Measurements from ENCODE around the gene NUP43. TPM values are rescaled to one million over a fixed set of nuclear protein-coding genes. Genes with fewer than 3 reads are reported as not detected.

The NUP43 gene
- total RNA-seq, 1 donor from 2014 or later = 70.8 TPM

DNA sequence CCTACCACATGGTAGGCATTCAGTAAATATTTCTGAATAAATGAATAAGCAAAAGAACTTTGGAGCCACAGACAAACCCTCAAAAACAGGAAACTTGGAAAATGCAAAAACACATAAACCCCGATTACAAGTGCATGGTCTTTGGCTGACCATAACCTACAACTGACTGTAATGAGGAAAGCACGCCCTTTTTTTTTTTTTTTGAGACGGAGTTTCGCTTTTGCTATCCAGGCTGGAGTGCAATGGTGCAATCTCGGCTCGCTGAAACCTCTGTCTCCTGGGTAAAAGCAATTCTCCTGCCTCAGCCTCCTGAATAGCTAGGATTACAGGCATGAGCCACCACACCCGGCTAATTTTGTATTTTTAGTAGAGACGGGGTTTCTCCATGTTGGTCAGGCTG, 16.5 kb downstream of the NUP43 start:
- intact Hi-C loops (cut with micrococcal nuclease) = loop anchor here (10.0 kb wide), 1 partner anchor 195 kb away; the partner anchor contains the start of gene RAET1G
- DNase-seq (ENCODE audit: low spot score) = no peak
- Mint-ChIP-seq H3K4me1 (ENCODE audit: low read depth) (peaks cover 17% of the 10 kb centered on the region), H3K27me3 (ENCODE audit: low read depth) (no peaks in the 10 kb centered on the region), H3K27ac (no peak overlapping the region), H3K4me3 (ENCODE audit: low read depth) (no peak overlapping the region), H3K9me3 (no peaks in the 10 kb centered on the region), H3K36me3 (ENCODE audit: low read depth) (peaks cover 61% of the 10 kb centered on the region)

DNA sequence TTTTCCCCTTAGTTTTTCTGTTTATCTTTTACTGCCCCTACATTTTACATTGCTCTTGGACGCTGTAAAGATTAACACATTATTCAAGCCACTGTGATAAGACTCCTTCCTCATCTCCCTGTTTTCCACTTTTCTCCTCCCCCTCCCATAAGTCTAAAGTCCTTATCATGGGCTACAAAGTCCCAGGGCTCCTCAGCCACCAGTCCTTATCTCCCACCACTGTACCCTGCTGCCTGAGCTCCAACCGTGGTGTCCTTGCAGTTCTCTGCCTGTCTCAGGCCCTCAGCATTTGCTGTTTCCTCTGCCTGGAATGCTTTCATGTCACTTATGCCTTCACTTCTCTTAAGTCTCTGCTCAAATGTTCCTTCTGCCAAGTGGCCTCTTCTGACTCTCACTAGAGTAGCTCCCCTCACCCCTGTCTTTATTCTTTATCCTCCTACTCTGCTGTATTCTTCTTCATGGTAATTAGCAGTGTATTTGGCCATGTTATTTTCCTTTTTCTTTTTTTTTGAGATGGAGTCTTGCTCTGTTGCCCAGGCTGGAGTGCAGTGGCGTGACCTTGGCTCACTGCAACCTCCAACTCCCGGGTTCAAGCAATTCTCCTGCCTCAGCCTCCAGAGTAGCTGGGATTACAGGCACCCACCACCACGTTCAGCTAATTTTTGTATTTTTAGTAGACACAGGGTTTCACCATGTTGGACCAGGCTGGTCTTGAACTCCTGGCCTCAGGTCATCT, 17.7 kb downstream of the NUP43 start:
- H3K4me1 Mint-ChIP-seq (ENCODE audit: low read depth) = peaks cover 19% of the 10 kb centered on the region
- peak overlapping the region; percentile 58 for H3K27ac Mint-ChIP-seq
- H3K9me3 Mint-ChIP-seq = no peaks in the 10 kb centered on the region
- no peaks in the 10 kb centered on the region for H3K27me3 Mint-ChIP-seq (ENCODE audit: low read depth)
- intact Hi-C loops (cut with micrococcal nuclease) = loop anchor here (10.0 kb wide), 1 partner anchor 196 kb away; the partner anchor contains the start of gene RAET1G
- peaks cover 64% of the 10 kb centered on the region for H3K36me3 Mint-ChIP-seq (ENCODE audit: low read depth)
- H3K4me3 Mint-ChIP-seq (ENCODE audit: low read depth) = peak overlapping the region; percentile 45
- DNase-seq (ENCODE audit: low spot score) = no peak

DNA sequence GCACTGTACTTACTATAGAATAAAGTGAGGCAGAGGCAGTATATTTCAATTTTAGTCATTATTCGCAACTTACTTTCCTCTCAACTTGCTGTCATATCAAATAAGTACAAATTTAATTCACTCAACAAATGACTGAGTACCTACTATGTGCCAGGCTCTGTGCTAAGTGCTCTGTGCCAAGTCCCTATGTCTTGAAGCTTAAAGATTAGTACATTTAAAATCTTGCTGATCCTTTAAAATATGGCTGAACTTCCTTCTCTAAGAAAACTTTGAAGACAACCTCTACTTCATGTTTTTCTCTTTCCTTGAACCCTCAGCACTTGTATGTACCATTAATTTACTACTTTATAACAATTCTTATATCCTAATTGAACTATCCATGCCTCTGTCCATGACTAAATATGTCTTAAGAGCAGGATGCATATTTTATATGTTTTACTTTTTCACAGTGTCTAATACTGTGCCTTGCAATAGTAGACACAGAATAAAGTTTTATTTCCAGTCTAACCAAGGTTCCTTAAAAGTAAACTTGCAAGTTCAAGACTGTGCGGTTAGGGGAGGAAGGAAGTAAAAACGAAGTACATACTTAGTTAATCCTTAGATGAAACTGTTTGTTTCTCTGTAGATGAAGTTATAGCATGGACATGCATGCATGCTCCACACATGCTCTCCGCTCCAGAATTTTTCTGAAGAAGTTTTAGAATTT, 18.4 kb downstream of the NUP43 start:
- Mint-ChIP-seq H3K36me3 (ENCODE audit: low read depth) (peaks cover 61% of the 10 kb centered on the region), H3K4me1 (ENCODE audit: low read depth) (peaks cover 20% of the 10 kb centered on the region), H3K27ac (peak overlapping the region; percentile 58), H3K4me3 (ENCODE audit: low read depth) (no peak overlapping the region), H3K27me3 (ENCODE audit: low read depth) (no peaks in the 10 kb centered on the region), H3K9me3 (no peaks in the 10 kb centered on the region)
- intact Hi-C loops (cut with micrococcal nuclease) = loop anchor here (10.0 kb wide), 1 partner anchor 197 kb away; the partner anchor contains the start of gene RAET1G
- DNase-seq (ENCODE audit: low spot score) = no peak

DNA sequence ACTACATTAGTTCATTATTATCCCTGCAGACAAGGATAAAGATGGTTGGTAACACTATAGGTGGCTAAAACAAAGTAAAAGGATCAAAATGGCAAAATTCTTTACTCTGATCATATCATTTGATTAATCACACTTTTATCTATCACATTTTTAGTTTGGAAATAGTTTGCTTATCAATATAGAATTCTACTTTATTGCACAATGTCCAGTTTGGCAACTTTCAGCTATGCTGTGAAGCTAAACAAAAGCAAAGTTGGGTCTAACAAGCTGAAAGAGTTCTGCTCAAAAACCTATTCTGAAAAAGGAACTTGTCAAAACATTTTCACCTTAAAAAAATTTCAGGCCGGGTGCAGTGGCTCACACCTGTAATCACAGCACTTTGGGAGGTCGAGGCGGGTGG, 20.5 kb downstream of the NUP43 start:
- no peaks in the 10 kb centered on the region for H3K27me3 Mint-ChIP-seq (ENCODE audit: low read depth)
- DNase-seq (ENCODE audit: low spot score) = no peak
- no peak overlapping the region for H3K27ac Mint-ChIP-seq
- peaks cover 20% of the 10 kb centered on the region for H3K4me1 Mint-ChIP-seq (ENCODE audit: low read depth)
- H3K4me3 Mint-ChIP-seq (ENCODE audit: low read depth) = no peak overlapping the region
- intact Hi-C loops (cut with micrococcal nuclease) = loop anchor here (10.0 kb wide), 1 partner anchor 199 kb away; the partner anchor contains the start of gene RAET1G
- H3K36me3 Mint-ChIP-seq (ENCODE audit: low read depth) = peaks cover 47% of the 10 kb centered on the region
- no peaks in the 10 kb centered on the region for H3K9me3 Mint-ChIP-seq

DNA sequence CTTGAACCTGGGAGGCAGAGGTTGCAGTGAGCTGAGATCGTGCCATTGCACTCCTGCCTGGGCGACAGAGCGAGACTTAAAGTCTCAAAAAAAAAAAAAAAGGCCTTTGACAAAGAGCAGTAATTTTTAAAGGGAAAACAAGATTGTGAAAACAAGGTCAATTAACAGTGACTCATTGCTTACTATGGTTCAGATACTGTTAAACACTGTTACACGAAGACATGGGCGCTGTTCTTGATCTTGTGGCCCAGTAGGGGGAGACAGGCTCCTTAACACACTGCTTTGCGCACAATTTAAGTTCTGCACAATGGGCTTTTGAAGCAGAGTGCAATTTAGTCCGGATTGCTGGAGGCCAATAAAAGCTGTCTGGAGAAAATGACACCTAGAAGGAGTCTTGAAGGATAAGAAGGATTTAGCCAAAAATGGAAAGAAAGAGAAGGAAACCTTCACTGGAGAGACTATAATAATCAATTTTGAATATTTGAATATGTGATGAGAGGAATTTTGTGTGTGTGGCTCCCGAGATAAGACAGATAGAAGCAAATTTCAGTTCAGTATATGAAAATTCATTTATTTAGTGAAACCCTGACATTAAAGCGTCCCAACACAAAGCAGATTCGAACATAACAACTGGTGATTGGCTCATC, 22.4 kb downstream of the NUP43 start:
- Mint-ChIP-seq H3K27me3 (ENCODE audit: low read depth) (no peaks in the 10 kb centered on the region), H3K9me3 (no peaks in the 10 kb centered on the region), H3K36me3 (ENCODE audit: low read depth) (peaks cover 41% of the 10 kb centered on the region), H3K4me1 (ENCODE audit: low read depth) (peaks cover 26% of the 10 kb centered on the region), H3K4me3 (ENCODE audit: low read depth) (no peak overlapping the region), H3K27ac (no peak overlapping the region)
- DNase-seq (ENCODE audit: low spot score) = peak; percentile 43
- intact Hi-C loops (cut with micrococcal nuclease) = loop anchor here (10.0 kb wide), 1 partner anchor 201 kb away; the partner anchor contains the start of gene RAET1G

DNA sequence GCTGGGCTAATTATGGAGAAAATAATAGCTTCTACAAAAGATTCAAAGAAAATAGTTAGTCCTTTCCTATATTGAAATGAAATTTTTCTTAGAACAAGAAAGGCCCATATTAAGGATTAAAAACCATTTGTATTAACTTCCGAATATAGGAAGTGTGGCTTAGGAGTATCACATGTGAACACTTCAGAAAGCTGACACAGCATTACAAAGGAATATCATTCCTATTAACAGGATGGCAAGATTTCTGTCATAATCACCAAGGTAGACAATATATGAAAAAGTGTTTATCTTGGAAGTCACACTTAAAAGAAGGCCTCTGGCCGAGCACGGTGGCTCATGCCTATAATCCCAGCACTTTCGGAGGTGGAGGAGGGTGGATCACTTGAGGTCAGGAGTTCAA, 23.1 kb downstream of the NUP43 start:
- no peak for DNase-seq (ENCODE audit: low spot score)
- Mint-ChIP-seq H3K9me3 (no peaks in the 10 kb centered on the region), H3K4me1 (ENCODE audit: low read depth) (peaks cover 25% of the 10 kb centered on the region), H3K27me3 (ENCODE audit: low read depth) (no peaks in the 10 kb centered on the region), H3K27ac (no peak overlapping the region), H3K36me3 (ENCODE audit: low read depth) (peaks cover 35% of the 10 kb centered on the region), H3K4me3 (ENCODE audit: low read depth) (no peak overlapping the region)
- intact Hi-C loops (cut with micrococcal nuclease) = loop anchor here (10.0 kb wide), 1 partner anchor 202 kb away; the partner anchor contains the start of gene RAET1G

DNA sequence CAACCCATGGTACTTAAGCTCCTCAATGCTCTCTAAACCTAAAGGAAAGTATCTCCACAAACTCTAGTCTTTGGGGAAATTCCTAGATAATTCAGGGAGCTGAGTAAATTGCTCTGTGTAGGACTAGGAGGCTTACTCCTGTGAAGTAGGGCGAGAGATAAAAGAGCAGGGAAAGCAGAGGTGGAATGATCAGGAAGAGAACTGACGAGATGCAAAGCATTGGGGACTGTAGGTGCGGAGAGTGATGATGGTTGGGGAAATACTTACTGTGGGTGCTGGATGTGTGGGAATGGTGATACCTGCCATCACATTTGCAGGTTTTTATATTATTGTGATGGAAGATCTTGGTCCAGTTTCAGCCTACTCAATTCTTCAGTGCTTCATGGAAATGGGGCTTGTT, 26.8 kb downstream of the NUP43 start:
- no peak for DNase-seq (ENCODE audit: low spot score)
- peak overlapping the region; percentile 24 for H3K4me3 Mint-ChIP-seq (ENCODE audit: low read depth)
- no peaks in the 10 kb centered on the region for H3K27me3 Mint-ChIP-seq (ENCODE audit: low read depth)
- no peaks in the 10 kb centered on the region for H3K9me3 Mint-ChIP-seq
- intact Hi-C loops (cut with micrococcal nuclease) = loop anchor here (2.0 to 10.0 kb wide), 3 partner anchors 27 to 285 kb away; partner anchors contain the start of genes KATNA1 and NUP43
- peak overlapping the region; percentile 42 for H3K27ac Mint-ChIP-seq
- H3K36me3 Mint-ChIP-seq (ENCODE audit: low read depth) = peaks cover 34% of the 10 kb centered on the region
- H3K4me1 Mint-ChIP-seq (ENCODE audit: low read depth) = peaks cover 32% of the 10 kb centered on the region

DNA sequence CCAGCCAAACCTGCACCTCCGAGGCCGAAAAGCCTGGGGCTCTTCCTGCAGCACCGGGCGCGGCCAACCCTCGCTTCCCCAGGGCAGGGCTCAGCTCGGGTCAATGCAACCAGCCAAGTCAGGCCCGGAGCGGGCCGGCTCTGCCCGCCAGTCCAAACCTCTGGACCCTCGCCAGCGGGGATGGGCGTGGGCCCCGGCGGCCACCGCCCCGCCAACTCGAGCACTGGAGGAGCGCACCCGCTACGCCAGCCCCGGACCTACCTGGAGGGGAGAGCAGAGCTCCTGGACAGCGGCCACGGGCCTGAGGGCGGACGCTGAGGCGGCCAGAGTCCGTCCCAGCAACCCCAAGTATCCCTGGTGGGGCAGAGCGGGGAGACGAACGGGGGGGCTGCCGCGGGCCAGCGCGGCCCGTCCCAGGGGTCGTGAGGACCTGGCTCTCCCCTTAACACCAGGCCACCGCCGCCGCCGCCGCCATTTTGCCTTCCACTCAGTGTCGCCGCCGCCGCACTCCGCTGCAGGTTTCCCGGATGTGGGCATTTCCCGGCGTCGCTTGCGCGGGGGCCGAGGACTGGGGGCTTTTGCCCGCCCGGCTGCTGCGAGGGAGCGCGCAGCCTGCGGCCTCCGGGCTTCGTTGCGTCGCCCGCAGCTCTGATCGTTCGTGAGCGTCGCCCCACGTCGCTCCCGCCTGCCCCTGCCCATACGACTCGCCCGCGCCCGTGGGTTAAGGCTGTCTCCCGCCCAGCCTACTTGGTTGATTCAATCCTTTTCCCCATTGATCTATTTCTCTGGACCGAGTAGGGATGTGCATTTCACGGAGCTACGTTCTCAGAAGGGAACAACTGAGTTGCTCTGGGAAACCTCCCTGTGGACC, 28.5 kb downstream of the NUP43 start, which contains the start of gene LATS1:
LATS1 (minus strand) TSS at position 514 of the 871 bp plus-strand sequence. CDS start 15,975 bp downstream, outside the sequence.
- H3K9me3 Mint-ChIP-seq = no peaks in the 10 kb centered on the region
- H3K27ac Mint-ChIP-seq = peak within 1 kb of the TSS; percentile 97
- intact Hi-C loops (cut with micrococcal nuclease) = loop anchor here (1.0 to 10.0 kb wide), 5 partner anchors 29 to 287 kb away; partner anchors contain the start of genes GINM1, KATNA1 and NUP43
- peaks cover 30% of the 10 kb centered on the region for H3K36me3 Mint-ChIP-seq (ENCODE audit: low read depth)
- H3K27me3 Mint-ChIP-seq (ENCODE audit: low read depth) = no peaks in the 10 kb centered on the region
- peaks cover 31% of the 10 kb centered on the region for H3K4me1 Mint-ChIP-seq (ENCODE audit: low read depth)
- peak within 1 kb of the TSS; percentile 96 for H3K4me3 Mint-ChIP-seq (ENCODE audit: low read depth)
- peak; percentile 88 for DNase-seq (ENCODE audit: low spot score)

DNA sequence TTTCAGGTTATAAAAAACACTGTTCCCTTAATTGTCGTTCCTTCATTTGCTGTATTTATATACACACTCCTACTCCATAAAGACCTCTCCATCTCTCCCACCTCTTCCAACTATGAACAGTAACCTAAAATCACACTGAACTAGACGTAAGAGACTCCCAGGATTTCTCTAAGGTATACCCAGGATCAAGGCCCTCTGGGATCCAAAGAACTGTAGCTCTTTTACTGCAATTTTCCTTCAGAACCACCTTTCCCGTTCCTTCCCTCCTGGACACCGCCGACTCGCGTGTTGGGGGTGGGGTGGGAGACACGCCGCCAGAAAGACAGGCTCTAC, 29.1 kb downstream of the NUP43 start:
- H3K4me3 Mint-ChIP-seq (ENCODE audit: low read depth) = peak overlapping the region; percentile 96
- peaks cover 30% of the 10 kb centered on the region for H3K36me3 Mint-ChIP-seq (ENCODE audit: low read depth)
- intact Hi-C loops (cut with micrococcal nuclease) = loop anchor here (10.0 kb wide), 1 partner anchor 288 kb away; no protein-coding TSS in a partner anchor
- no peak for DNase-seq (ENCODE audit: low spot score)
- H3K4me1 Mint-ChIP-seq (ENCODE audit: low read depth) = peaks cover 31% of the 10 kb centered on the region
- H3K27me3 Mint-ChIP-seq (ENCODE audit: low read depth) = no peaks in the 10 kb centered on the region
- no peaks in the 10 kb centered on the region for H3K9me3 Mint-ChIP-seq
- H3K27ac Mint-ChIP-seq = peak overlapping the region; percentile 83

DNA sequence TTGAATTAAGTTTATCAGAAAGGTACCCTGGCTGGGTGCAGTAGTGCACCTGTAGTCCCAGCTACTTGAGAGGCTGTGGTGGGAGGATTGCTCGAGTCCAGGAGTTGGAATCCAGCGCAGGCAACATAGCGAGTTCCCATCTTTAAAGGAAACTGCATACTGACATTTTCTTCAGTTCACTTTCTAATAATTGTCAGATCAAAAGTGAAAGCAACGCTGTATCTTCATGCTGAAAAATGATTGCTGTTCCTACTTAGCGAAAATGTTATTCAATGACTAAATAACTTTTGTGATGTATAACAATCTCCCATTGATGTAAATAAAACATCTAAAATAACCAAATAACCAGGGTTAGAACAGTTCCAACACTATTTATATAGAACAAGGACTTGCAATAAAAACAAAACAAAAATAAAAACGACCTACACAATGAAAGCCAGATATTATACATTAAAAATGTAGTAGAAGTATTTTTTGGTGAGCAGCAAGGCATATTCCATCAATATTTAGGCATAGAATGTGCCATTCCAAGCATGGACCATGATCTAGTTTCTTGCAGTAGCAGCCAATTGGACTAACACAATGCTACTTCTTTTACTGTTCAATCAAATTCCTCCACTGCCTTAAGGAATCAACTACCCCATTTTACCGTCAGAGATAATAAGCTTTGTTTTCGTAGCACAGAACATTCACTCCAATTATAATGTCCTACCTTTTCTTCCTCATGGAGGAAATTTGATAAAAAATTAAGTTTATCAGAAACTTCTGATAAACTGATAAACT, 30.0 kb downstream of the NUP43 start:
- no peak for DNase-seq (ENCODE audit: low spot score)
- Mint-ChIP-seq H3K36me3 (ENCODE audit: low read depth) (peaks cover 33% of the 10 kb centered on the region), H3K27me3 (ENCODE audit: low read depth) (no peaks in the 10 kb centered on the region), H3K27ac (peak overlapping the region; percentile 74), H3K4me3 (ENCODE audit: low read depth) (peak overlapping the region; percentile 96), H3K4me1 (ENCODE audit: low read depth) (peaks cover 34% of the 10 kb centered on the region), H3K9me3 (no peaks in the 10 kb centered on the region)
- intact Hi-C loops (cut with micrococcal nuclease) = loop anchor here (10.0 kb wide), 1 partner anchor 288 kb away; no protein-coding TSS in a partner anchor

DNA sequence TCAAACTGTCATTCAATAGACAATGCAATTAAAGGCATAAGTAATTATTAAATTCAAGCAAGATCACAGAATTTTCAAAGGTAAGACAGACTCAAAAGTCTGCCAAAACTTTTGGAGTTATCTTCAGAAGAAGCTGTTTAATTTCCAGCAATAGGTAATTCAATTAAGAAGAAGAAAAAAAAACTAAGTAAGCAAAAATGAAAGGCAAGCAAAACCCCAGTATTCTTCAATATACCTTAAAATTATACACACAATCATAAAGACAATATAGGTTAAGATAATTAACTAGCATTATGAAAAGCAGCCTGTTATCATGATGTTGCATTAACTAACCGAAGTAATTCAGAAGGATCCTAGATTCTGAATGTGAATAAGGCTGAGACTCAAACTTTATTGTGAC, 31.9 kb downstream of the NUP43 start:
- peaks cover 39% of the 10 kb centered on the region for H3K4me1 Mint-ChIP-seq (ENCODE audit: low read depth)

More for the DNA sequence above, 31.9 kb downstream of the NUP43 start:
- DNase-seq (ENCODE audit: low spot score) = no peak
- Mint-ChIP-seq H3K27ac (no peak overlapping the region), H3K9me3 (no peaks in the 10 kb centered on the region), H3K4me3 (ENCODE audit: low read depth) (no peak overlapping the region), H3K36me3 (ENCODE audit: low read depth) (peaks cover 39% of the 10 kb centered on the region), H3K27me3 (ENCODE audit: low read depth) (no peaks in the 10 kb centered on the region)
- intact Hi-C loops (cut with micrococcal nuclease) = loop anchor here (10.0 kb wide), 1 partner anchor 290 kb away; no protein-coding TSS in a partner anchor

Measured in activated T-helper 2 cell treated with anti-CD3 and anti-CD28 coated beads, Interferon-gamma antibody, Interleukin-2, Interleukin-4, amounts not matched to agents 10 μg/mL and 5 μg/mL and 100 μg/mL, durations not matched to agents 14 hours and 24 hours and 36 hours (primary cell).